ENCODE data around the gene ATG4C. TPM values are rescaled to one million over a fixed set of nuclear protein-coding genes. Genes with fewer than 3 reads are reported as not detected.

ATG4C gene
- total RNA-seq, 1 donor from 2014 or later, result 3.6 TPM

DNA sequence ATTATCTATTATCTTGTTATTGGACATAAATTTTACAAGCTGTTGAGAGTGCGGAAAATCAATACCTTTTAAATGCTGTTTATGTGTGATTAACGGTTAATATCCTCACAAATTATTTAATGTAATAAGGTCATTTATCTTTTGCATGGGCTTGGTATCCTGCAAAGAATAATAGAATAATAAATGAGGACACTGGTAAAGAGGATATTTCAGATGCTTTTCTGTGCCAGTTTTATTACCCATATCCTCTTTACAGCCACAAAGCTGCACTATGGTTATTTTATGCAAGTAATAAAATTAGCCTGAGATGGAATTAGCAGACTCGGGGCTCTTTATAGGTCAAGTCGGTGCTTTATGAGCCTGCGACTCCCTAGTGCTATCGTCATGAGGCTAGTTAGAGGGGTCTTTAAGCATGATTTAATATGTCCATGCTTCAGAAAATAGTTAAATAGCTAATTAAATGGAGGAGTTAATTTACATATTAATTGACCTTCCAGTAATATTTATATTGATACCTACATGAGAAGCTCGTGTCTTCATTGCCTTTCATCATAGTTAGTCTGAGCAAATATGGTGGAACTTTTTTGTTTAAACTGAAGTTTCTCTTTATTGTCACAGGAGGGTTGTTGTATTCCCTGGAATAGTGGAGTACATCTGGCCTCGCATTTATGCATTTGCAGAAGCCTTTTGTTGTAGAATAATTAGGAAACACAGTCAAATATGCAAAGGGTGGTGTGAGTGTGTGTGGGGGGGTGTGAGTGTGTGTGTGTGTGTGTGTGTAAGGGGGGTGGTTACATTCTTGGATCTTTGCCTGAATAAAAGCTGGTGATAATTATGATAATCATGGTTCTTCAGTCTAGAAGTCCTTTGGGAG is 120.3 kb downstream of the ATG4C start:
- no peak for DNase-seq (ENCODE audit: low read depth in 2 of 2)

DNA sequence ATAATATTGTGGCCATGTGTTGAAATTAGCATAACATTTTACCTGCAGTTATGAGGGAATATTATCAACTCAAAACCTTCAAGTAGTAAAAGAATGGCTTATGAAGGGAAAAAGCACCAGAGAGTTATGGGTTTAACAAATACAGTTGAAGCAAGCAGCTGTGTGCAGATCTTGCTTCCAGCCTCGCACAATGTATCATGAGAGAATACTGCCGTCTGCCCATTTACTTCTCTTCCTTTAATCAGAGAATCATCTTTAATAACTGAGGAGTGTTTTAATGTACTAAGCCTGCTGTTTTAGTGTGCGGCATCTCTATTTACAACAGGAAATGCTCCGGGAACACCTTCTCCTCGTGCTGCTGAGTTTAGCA is 120.9 kb downstream of the ATG4C start:
- DNase-seq (ENCODE audit: low read depth in 2 of 2), result no peak

DNA sequence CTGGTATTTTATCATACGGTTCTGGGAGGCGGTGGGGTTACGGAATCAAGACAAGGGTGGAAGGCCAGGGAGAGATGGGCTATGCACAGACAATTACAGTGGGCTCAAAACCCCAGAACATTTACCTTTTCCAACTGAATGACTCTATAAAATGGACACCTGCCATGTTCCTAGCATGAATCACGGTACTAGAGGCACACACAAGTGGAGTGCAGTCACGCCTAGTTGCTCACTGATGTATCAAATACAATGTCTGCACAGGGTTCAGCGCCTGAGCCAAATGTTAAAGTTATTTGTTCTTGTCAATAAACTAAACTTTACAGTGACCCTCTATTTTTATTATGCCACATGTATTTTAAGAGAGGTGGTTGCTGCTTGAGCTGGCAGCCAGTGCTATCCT is 121.4 kb downstream of the ATG4C start:
- no peak for DNase-seq (ENCODE audit: low read depth in 2 of 2)

DNA sequence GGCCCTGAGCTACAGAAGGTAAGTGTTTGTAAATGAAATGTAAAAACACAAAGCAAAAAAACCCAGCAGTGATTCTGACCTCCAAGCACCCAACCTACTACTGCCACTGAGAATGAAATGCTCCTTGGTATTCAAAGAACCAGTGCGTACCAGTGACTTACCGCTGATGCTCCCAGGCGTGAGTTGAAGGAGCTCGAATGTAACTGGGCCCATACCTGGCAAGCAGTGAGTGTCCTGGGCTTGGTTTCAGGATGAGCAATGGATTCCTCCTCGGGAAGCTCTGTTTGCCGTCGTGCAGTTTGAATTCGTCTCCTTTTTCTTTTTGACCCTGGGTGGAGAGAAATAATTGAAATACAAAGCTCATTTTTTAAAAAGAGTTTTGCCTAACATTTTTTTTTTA is 121.9 kb downstream of the ATG4C start:
- DNase-seq (ENCODE audit: low read depth in 2 of 2), result no peak

DNA sequence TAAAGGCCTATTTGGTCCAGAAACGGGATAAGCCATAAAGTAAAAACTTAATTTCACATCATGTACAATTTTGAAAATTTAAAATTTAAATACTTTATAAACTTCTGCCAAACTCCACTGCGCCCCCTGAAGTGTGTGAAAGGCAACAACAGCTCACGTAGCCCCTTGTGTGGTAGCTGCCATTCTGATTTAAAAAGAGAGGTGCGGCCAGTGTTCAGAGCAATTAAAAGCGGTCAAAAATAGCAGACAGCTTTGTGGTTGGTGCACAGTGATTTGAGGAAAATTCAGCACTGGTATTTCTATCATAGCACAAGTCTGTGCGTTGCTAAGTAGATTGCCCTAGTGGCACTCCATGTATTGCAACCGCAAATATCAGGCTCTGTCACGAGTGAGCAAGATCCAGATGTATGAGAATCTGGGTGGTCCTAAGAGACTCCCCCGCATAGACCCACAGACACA is 122.5 kb downstream of the ATG4C start:
- DNase-seq (ENCODE audit: low read depth in 2 of 2), result peak; percentile 22 to 35

DNA sequence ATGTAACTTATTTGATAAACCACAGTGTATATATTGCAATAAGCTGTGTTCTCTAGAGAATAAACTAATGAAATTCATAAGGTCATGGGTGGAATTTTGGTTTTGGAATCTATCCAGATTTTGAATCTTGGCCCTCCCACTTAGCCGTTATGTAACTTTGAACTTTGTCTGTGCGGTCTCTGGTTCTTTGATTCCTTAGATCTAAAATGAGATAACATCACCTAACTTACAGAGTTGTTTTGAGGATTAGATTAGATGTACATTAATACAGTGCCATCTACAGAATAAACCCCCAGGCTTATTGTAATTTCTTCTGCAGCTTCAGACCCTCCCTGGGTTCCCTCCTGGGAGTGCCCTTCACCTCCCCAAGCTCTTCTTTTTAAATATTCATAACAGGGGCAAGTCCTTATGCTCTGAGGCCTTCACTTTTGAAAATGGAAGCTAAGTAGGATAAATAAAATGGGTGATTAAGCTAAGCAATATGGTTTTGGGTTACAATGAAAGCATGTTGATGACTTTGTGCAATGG is 124.3 kb downstream of the ATG4C start:
- DNase-seq (ENCODE audit: low read depth in 2 of 2), result no peak

DNA sequence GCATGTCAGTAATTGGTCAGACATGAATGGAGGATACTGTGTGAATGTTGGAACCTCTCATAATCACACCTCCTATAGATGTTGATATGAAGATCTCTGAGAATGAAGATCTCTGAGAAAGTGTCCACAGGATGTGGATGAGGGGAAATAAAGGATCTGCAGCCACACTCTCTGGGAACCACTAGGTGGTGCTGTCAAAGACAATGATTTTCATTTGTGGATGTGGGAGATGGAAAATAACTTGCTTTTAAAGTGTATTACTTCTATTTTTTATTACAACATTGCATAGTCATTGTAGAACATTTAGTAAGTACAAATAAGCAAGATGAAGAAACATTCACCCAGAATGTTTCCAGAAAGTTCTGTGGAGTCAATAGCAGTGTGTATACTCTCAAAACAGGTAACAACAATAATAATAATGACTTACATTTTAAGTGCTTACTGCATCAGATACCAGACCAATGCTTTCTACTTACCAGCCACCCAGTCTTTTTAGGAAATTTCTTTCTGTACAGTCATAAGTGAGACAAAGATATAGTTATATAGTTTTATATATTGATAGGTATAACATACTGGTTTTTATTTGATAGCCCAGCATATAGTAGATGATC is 128.2 kb downstream of the ATG4C start:
- peak; percentile 27 to 41 for DNase-seq (ENCODE audit: low read depth in 2 of 2)

Other genes with a start within 250 kb of the ATG4C start
- gene ANGPTL3, start 186.6 kb upstream of the ATG4C start, total RNA-seq, result not detected in 2 replicates
- gene DOCK7, start 95.7 kb upstream of the ATG4C start, total RNA-seq, result 19.2 and 21.0 TPM in 2 replicates